ENCODE measurements around the gene DAB1. TPM values are rescaled to one million over a fixed set of nuclear protein-coding genes. Genes with fewer than 3 reads are reported as not detected.

DAB1 gene
- total RNA-seq, 1 donor from 2014 or later = not detected

GRCh38 chr1:57084701-57085100, 339.2 kb downstream of the DAB1 start:
- DNase-seq (ENCODE audit: low read depth, low spot score) = no peak

GRCh38 chr1:57082711-57083439, 341.0 kb downstream of the DAB1 start:
- DNase-seq (ENCODE audit: low read depth, low spot score) = no peak

- no peak for DNase-seq (ENCODE audit: low read depth, low spot score)
Measured at GRCh38 chr1:57079454-57080157, 344.3 kb downstream of the DAB1 start.

- no peak for DNase-seq (ENCODE audit: low read depth, low spot score)
Measured at GRCh38 chr1:57072401-57073110, 351.3 kb downstream of the DAB1 start.

GRCh38 chr1:57067863-57068262, 356.0 kb downstream of the DAB1 start:
- DNase-seq (ENCODE audit: low read depth, low spot score) = no peak

GRCh38 chr1:57066980-57067610, 356.8 kb downstream of the DAB1 start:
- no peak for DNase-seq (ENCODE audit: low read depth, low spot score)

GRCh38 chr1:57065442-57065841, 358.4 kb downstream of the DAB1 start:
- no peak for DNase-seq (ENCODE audit: low read depth, low spot score)

- no peak for DNase-seq (ENCODE audit: low read depth, low spot score)
Measured at GRCh38 chr1:57064379-57065140, 359.3 kb downstream of the DAB1 start.

- no peak for DNase-seq (ENCODE audit: low read depth, low spot score)
Measured at GRCh38 chr1:57063406-57064125, 360.3 kb downstream of the DAB1 start.

GRCh38 chr1:57061369-57061768, 362.5 kb downstream of the DAB1 start:
- DNase-seq (ENCODE audit: low read depth, low spot score) = no peak

- no peak for DNase-seq (ENCODE audit: low read depth, low spot score)
Measured at GRCh38 chr1:57060451-57060850, 363.4 kb downstream of the DAB1 start.

- DNase-seq (ENCODE audit: low read depth, low spot score) = no peak
Measured at GRCh38 chr1:57058652-57059501, 365.0 kb downstream of the DAB1 start.

GRCh38 chr1:57048856-57049255, 375.0 kb downstream of the DAB1 start:
- DNase-seq (ENCODE audit: low read depth, low spot score) = no peak

- DNase-seq (ENCODE audit: low read depth, low spot score) = no peak
Measured at GRCh38 chr1:57046462-57046861, 377.4 kb downstream of the DAB1 start.

- no peak for DNase-seq (ENCODE audit: low read depth, low spot score)
Measured at GRCh38 chr1:57041901-57042300, 382.0 kb downstream of the DAB1 start.

- no peak for DNase-seq (ENCODE audit: low read depth, low spot score)
Measured at GRCh38 chr1:57040811-57041210, 383.0 kb downstream of the DAB1 start.

GRCh38 chr1:57036641-57037579, 386.9 kb downstream of the DAB1 start:
- no peak for DNase-seq (ENCODE audit: low read depth, low spot score)

- no peak for DNase-seq (ENCODE audit: low read depth, low spot score)
Measured at GRCh38 chr1:57034713-57035112, 389.1 kb downstream of the DAB1 start.
